Thyroid gland (tissue), 4 donors: ENCODE measurements around the gene KLK11.

Source experiments
- CTCF ChIP-seq, 6 experiments: fragments of 200-600 bp in 3 of 6; fragments of 450-650 bp in 3 of 6; sonication (generic) in 3 of 6; IDR thresholded peaks; one replicate each; pipeline ENCODE4 v1.5.1; 2016 to 2019; ENCODE audit warnings: antibody characterized with exemption in 6 of 6, mild to moderate bottlenecking in 2 of 6, inconsistent platforms in 1 of 6, moderate library complexity in 1 of 6
- POLR2A ChIP-seq, 2 donors: fragments of 450-650 bp; IDR thresholded peaks; one replicate each; pipeline ENCODE4 v1.6.1; 2017; ENCODE audit warnings: antibody characterized with exemption in 2 of 2, mild to moderate bottlenecking in 2 of 2, moderate library complexity in 1 of 2

- TF ChIP-seq CTCF (IDR thresholded peaks at IDR 0.05) = no peak
- TF ChIP-seq POLR2A (IDR thresholded peaks at IDR 0.05) = no peak
Observed at GRCh38 chr19:51027873-51028272, 1.5 kb upstream of the KLK11 start.
